Esophagus (tissue), 2 donors: ENCODE data around the gene RSPO1. TPM values are rescaled to one million over a fixed set of nuclear protein-coding genes. Genes with fewer than 3 reads are reported as not detected.
"Not testable (repeated sequence)": the region's sequence is repeated elsewhere in the genome, so short reads cannot be mapped to it uniquely, and the experiment has no call there.

ENCODE experiments used
- H3K27ac ChIP-seq, 2 donors: one replicate each; pipeline ENCODE4 v1.5.1; 2013; ENCODE audit warnings: low read depth in 2 of 2, mild to moderate bottlenecking in 2 of 2, inconsistent platforms in 1 of 2, low read length in 1 of 2, moderate library complexity in 1 of 2
- H3K27me3 ChIP-seq, 2 donors: one replicate each; pipeline ENCODE4 v1.6.1; 2013; ENCODE audit warnings: low read length in 2 of 2, control low read depth in 1 of 2, mild to moderate bottlenecking in 1 of 2; ENCODE audit not compliant: insufficient read depth in 2 of 2, control insufficient read depth in 1 of 2
- H3K36me3 ChIP-seq, 2 donors: one replicate each; pipeline ENCODE4 v1.6.1; 2013; ENCODE audit warnings: low read length in 1 of 2; ENCODE audit not compliant: control insufficient read depth in 2 of 2, insufficient read depth in 2 of 2
- H3K4me1 ChIP-seq, 2 donors: one replicate each; pipeline ENCODE4 v1.6.1; 2013; ENCODE audit warnings: low read length in 1 of 2; ENCODE audit not compliant: control insufficient read depth in 2 of 2, insufficient read depth in 2 of 2
- H3K4me3 ChIP-seq, 2 donors: one replicate each; pipeline ENCODE4 v1.5.1; 2013; ENCODE audit warnings: low read length in 2 of 2, mild to moderate bottlenecking in 2 of 2, low read depth in 1 of 2, moderate library complexity in 1 of 2
- H3K9me3 ChIP-seq, 2 donors: one replicate each; pipeline ENCODE4 v1.6.1; 2013; ENCODE audit warnings: mild to moderate bottlenecking in 2 of 2, low read depth in 1 of 2, low read length in 1 of 2, moderate library complexity in 1 of 2; ENCODE audit not compliant: control insufficient read depth in 2 of 2, insufficient read depth in 1 of 2
- WGBS, 2 donors: extraction: QIAGEN DNeasy Blood & Tissue Kit; methylation state at CpG; one replicate each; pipeline ENCODE4 v1.1.7; 2013; 5-methylcytosine and 5-hydroxymethylcytosine counted together
- polyA plus RNA-seq, 2 donors: library from polyadenylated mRNA; stranded (reverse); fragments of 200-250 nt; gene quantifications; one replicate each; pipeline ENCODE4 v1.2.3, GENCODE V29; 2013
- donor health status: healthy with polysubstance abuse.
- donor health status: Bipolar disorder and iron deficiency.

The RSPO1 gene
- polyA plus RNA-seq, 2 donors: 0.33 to 0.87 TPM

- Histone ChIP-seq H3K27ac (no peak overlapping the region), H3K27me3 (no peaks in the 10 kb centered on the region)
- 94 to 97% methylated on average over 6 of the region's 6 CpGs for WGBS, 2 donors
Observed at GRCh38 chr1:37593726-37594125, 41.0 kb downstream of the RSPO1 start.

GRCh38 chr1:37588939-37589338 is 45.8 kb downstream of the RSPO1 start:
- H3K4me1 ChIP-seq: no peaks in the 10 kb centered on the region
- whole genome bisulfite sequencing, 2 donors: 93 to 94% methylated on average over 2 of the region's 2 CpGs
- no peak overlapping the region for H3K4me3 ChIP-seq
- H3K27me3 ChIP-seq: no peaks in the 10 kb centered on the region
- H3K9me3 ChIP-seq: no peaks in the 10 kb centered on the region
- peaks cover 6 to 15% of the 10 kb centered on the region in 2 donors for H3K36me3 ChIP-seq
- no peak overlapping the region for H3K27ac ChIP-seq

More at GRCh38 chr1:37593726-37594125, 41.0 kb downstream of the RSPO1 start:
- no peaks in the 10 kb centered on the region for H3K9me3 ChIP-seq
- no peak overlapping the region for H3K4me3 ChIP-seq
- H3K4me1 ChIP-seq: peaks cover 4% of the 10 kb centered on the region in 2 donors
- H3K36me3 ChIP-seq: peaks cover 6 to 8% of the 10 kb centered on the region in 2 donors

GRCh38 chr1:37584544-37584943 is 50.1 kb downstream of the RSPO1 start:
- H3K27ac ChIP-seq, H3K4me3 ChIP-seq, H3K4me1 ChIP-seq, H3K9me3 ChIP-seq, H3K27me3 ChIP-seq: not testable (repeated sequence)
- 92 to 93% methylated on average over 4 of the region's 4 CpGs for WGBS, 2 donors
- peaks cover 10 to 19% of the 10 kb centered on the region in 2 donors for H3K36me3 ChIP-seq

GRCh38 chr1:37575692-37576091 is 59.0 kb downstream of the RSPO1 start:
- 87 to 93% methylated on average over 5 of the region's 5 CpGs for WGBS, 2 donors
- Histone ChIP-seq H3K4me3 (no peak overlapping the region), H3K27me3 (no peaks in the 10 kb centered on the region), H3K9me3 (no peaks in the 10 kb centered on the region), H3K36me3 (peaks cover 16 to 27% of the 10 kb centered on the region in 2 donors), H3K4me1 (peaks cover 0 to 2% of the 10 kb centered on the region in 2 donors), H3K27ac (no peak overlapping the region)

GRCh38 chr1:37574834-37575480 is 59.7 kb downstream of the RSPO1 start:
- H3K4me1 ChIP-seq: peaks cover 0 to 2% of the 10 kb centered on the region in 2 donors
- H3K9me3 ChIP-seq: no peaks in the 10 kb centered on the region
- no peak overlapping the region for H3K27ac ChIP-seq
- WGBS, 2 donors: 68 to 78% methylated on average over 7 of the region's 7 CpGs
- H3K36me3 ChIP-seq: peaks cover 16 to 27% of the 10 kb centered on the region in 2 donors
- no peaks in the 10 kb centered on the region for H3K27me3 ChIP-seq
- H3K4me3 ChIP-seq: no peak overlapping the region

GRCh38 chr1:37570528-37571334 is 64.0 kb downstream of the RSPO1 start:
- Histone ChIP-seq H3K4me1 (peaks cover 0 to 2% of the 10 kb centered on the region in 2 donors), H3K27ac (no peak overlapping the region), H3K27me3 (no peaks in the 10 kb centered on the region), H3K9me3 (no peaks in the 10 kb centered on the region), H3K4me3 (no peak overlapping the region), H3K36me3 (peaks cover 39 to 46% of the 10 kb centered on the region in 2 donors)
- WGBS, 2 donors: 87 to 89% methylated on average over 3 of the region's 3 CpGs

GRCh38 chr1:37567023-37567422 is 67.7 kb downstream of the RSPO1 start:
- Histone ChIP-seq H3K9me3 (no peaks in the 10 kb centered on the region), H3K4me1 (peaks cover 0 to 2% of the 10 kb centered on the region in 2 donors), H3K27me3 (no peaks in the 10 kb centered on the region), H3K36me3 (peaks cover 30 to 38% of the 10 kb centered on the region in 2 donors), H3K27ac (no peak overlapping the region), H3K4me3 (no peak overlapping the region)
- WGBS, 2 donors: 82 to 84% methylated on average over 3 of the region's 3 CpGs

- H3K27ac ChIP-seq: no peak overlapping the region
- H3K27me3 ChIP-seq: no peaks in the 10 kb centered on the region
Observed at GRCh38 chr1:37564892-37565291, 69.8 kb downstream of the RSPO1 start.

GRCh38 chr1:37562984-37563383 is 71.7 kb downstream of the RSPO1 start:
- Histone ChIP-seq H3K4me3 (no peak overlapping the region), H3K27me3 (no peaks in the 10 kb centered on the region), H3K4me1 (no peaks in the 10 kb centered on the region), H3K27ac (no peak overlapping the region), H3K36me3 (peaks cover 16 to 23% of the 10 kb centered on the region in 2 donors), H3K9me3 (no peaks in the 10 kb centered on the region)
- 92 to 94% methylated on average over 1 of the region's 1 CpG for WGBS, 2 donors

More at GRCh38 chr1:37564892-37565291, 69.8 kb downstream of the RSPO1 start:
- Histone ChIP-seq H3K4me3 (no peak overlapping the region), H3K36me3 (peaks cover 27 to 31% of the 10 kb centered on the region in 2 donors), H3K4me1 (no peaks in the 10 kb centered on the region), H3K9me3 (no peaks in the 10 kb centered on the region)
